Measurements from ENCODE around the gene TAS2R8. TPM values are rescaled to one million over a fixed set of nuclear protein-coding genes. Genes with fewer than 3 reads are reported as not detected.

The TAS2R8 gene
- total RNA-seq, 1 donor from 2014 or later, result not detected

DNA sequence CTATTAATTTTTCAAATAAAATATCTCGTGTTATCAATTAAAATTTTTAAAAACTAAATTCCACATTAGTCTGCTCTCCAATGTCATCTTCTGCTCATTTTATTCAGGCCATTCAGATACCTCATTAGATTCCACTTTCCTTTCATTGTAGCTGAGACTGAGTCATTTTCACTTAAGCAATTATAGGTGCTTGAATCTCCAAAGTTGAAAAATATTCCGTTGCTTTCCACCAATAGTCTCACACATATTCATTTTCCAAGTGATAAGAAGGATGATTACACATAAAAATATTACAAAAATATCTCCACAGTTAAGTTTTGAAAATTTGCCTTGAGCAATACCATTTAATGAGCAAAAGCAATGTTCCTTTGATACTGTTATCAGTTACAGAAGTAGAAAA lies 47.4 kb downstream of the TAS2R8 start:
- H3K27ac Mint-ChIP-seq (ENCODE audit: unreplicated experiment), result no peak overlapping the region
- no peak overlapping the region for H3K4me3 Mint-ChIP-seq (ENCODE audit: unreplicated experiment)
- H3K9me3 Mint-ChIP-seq (ENCODE audit: unreplicated experiment), result peaks cover 12% of the 10 kb centered on the region
- no peak for DNase-seq (ENCODE audit: extremely low spot score, unreplicated experiment)
- H3K4me1 Mint-ChIP-seq (ENCODE audit: unreplicated experiment), result peaks cover 3% of the 10 kb centered on the region
- peaks cover 61% of the 10 kb centered on the region for H3K27me3 Mint-ChIP-seq (ENCODE audit: unreplicated experiment)
- peaks cover 3% of the 10 kb centered on the region for H3K36me3 Mint-ChIP-seq (ENCODE audit: unreplicated experiment)
- TF ChIP-seq, protein P1, sequence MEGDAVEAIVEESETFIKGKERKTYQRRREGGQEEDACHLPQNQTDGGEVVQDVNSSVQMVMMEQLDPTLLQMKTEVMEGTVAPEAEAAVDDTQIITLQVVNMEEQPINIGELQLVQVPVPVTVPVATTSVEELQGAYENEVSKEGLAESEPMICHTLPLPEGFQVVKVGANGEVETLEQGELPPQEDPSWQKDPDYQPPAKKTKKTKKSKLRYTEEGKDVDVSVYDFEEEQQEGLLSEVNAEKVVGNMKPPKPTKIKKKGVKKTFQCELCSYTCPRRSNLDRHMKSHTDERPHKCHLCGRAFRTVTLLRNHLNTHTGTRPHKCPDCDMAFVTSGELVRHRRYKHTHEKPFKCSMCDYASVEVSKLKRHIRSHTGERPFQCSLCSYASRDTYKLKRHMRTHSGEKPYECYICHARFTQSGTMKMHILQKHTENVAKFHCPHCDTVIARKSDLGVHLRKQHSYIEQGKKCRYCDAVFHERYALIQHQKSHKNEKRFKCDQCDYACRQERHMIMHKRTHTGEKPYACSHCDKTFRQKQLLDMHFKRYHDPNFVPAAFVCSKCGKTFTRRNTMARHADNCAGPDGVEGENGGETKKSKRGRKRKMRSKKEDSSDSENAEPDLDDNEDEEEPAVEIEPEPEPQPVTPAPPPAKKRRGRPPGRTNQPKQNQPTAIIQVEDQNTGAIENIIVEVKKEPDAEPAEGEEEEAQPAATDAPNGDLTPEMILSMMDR (IDR thresholded peaks at IDR 0.05), result no peak

DNA sequence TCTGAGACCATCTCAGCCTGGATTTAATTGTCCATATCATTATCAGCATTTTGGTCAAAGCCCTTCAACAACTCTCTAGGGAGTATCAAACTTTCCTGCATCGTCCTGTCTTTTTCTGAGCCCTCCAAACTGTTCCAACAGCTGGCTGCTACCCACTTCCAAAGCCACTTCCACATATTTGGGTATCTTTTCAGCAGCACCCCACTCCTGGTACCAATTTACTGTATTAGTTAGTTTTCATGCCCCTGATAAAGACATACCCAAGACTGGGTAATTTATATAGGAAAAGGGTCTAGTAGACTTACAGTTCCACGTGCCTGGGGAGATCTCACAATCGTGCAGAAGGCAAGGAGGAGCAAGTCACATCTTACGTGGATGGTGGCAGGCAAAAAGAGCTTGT lies 50.9 kb downstream of the TAS2R8 start:
- peaks cover 3% of the 10 kb centered on the region for H3K36me3 Mint-ChIP-seq (ENCODE audit: unreplicated experiment)
- no peak overlapping the region for H3K4me3 Mint-ChIP-seq (ENCODE audit: unreplicated experiment)
- no peak for DNase-seq (ENCODE audit: extremely low spot score, unreplicated experiment)
- H3K4me1 Mint-ChIP-seq (ENCODE audit: unreplicated experiment), result peaks cover 5% of the 10 kb centered on the region
- no peak overlapping the region for H3K27ac Mint-ChIP-seq (ENCODE audit: unreplicated experiment)
- TF ChIP-seq, protein P1 (IDR thresholded peaks at IDR 0.05), result no peak
- H3K27me3 Mint-ChIP-seq (ENCODE audit: unreplicated experiment), result peaks cover 53% of the 10 kb centered on the region
- peaks cover 12% of the 10 kb centered on the region for H3K9me3 Mint-ChIP-seq (ENCODE audit: unreplicated experiment)

Other genes starting within 250 kb of the TAS2R8 start
- gene MAGOHB, start 193.7 kb downstream of the TAS2R8 start, total RNA-seq, result 26.8 and 28.1 TPM in 2 replicates
- 0.48 TPM in 1 of 2 replicates, not detected in the other for gene STYK1, start 133.2 kb downstream of the TAS2R8 start, total RNA-seq
- gene YBX3, start 84.0 kb downstream of the TAS2R8 start, total RNA-seq, result 302 and 334 TPM in 2 replicates
- not detected in 2 replicates for gene TAS2R7, start 4.7 kb downstream of the TAS2R8 start, total RNA-seq
- gene TAS2R9, start 2.9 kb upstream of the TAS2R8 start, total RNA-seq, result 0.34 TPM in 1 of 2 replicates, not detected in the other
- gene TAS2R10, start 19.1 kb upstream of the TAS2R8 start, total RNA-seq, result 0.84 and 1.5 TPM in 2 replicates
- 2.2 and 4.4 TPM in 2 replicates for gene PRR4, start 42.2 kb upstream of the TAS2R8 start, total RNA-seq
- 18.4 and 19.1 TPM in 2 replicates for gene PRH1, start 77.0 kb upstream of the TAS2R8 start, total RNA-seq
- gene TAS2R13, start 102.3 kb upstream of the TAS2R8 start, total RNA-seq, result 1.2 and 2.4 TPM in 2 replicates
- gene PRH2, start 122.0 kb upstream of the TAS2R8 start, total RNA-seq, result not detected in 2 replicates
- 2.7 and 3.8 TPM in 2 replicates for gene TAS2R14, start 132.0 kb upstream of the TAS2R8 start, total RNA-seq
- gene TAS2R50, start 179.6 kb upstream of the TAS2R8 start, total RNA-seq, result 1.6 and 3.1 TPM in 2 replicates
- gene TAS2R20, start 191.0 kb upstream of the TAS2R8 start, total RNA-seq, result 2.3 and 2.8 TPM in 2 replicates
- 3.7 and 5.2 TPM in 2 replicates for gene TAS2R19, start 215.3 kb upstream of the TAS2R8 start, total RNA-seq
- 2.3 and 4.9 TPM in 2 replicates for gene TAS2R31, start 224.1 kb upstream of the TAS2R8 start, total RNA-seq

All from osteocyte (in vitro differentiated cells).